Type B pancreatic cell (in vitro differentiated cells): ENCODE results near the gene NBPF11. TPM values are rescaled to one million over a fixed set of nuclear protein-coding genes. Genes with fewer than 3 reads are reported as not detected.
"Not testable (repeated sequence)": the region's sequence is repeated elsewhere in the genome, so short reads cannot be mapped to it uniquely, and the experiment has no call there.

Experiments used
- DNase-seq: peaks from one replicate; pipeline ENCODE4 v3.0.0; 2021; ENCODE audit warnings: mixed read lengths; ENCODE audit not compliant: unreplicated experiment; ENCODE audit errors: extremely low spot score
- H3K27ac Mint-ChIP-seq: 2 replicates; pipeline ENCODE4 v1.8.0; 2021; ENCODE audit warnings: mild to moderate bottlenecking, mixed read lengths
- H3K27me3 Mint-ChIP-seq: 2 replicates; pipeline ENCODE4 v1.8.0; 2021; ENCODE audit warnings: mixed read lengths
- H3K36me3 Mint-ChIP-seq: 2 replicates; pipeline ENCODE4 v1.8.0; 2021; ENCODE audit warnings: mixed read lengths
- H3K4me1 Mint-ChIP-seq: one replicate; pipeline ENCODE4 v1.8.0; 2021; ENCODE audit warnings: mixed read lengths; ENCODE audit not compliant: unreplicated experiment
- H3K4me3 Mint-ChIP-seq: 2 replicates; pipeline ENCODE4 v1.8.0; 2021; ENCODE audit warnings: mild to moderate bottlenecking, mixed read lengths
- H3K9me3 Mint-ChIP-seq: 2 replicates; pipeline ENCODE4 v1.8.0; 2021; ENCODE audit warnings: mixed read lengths
- CTCF ChIP-seq: fragments of 200-600 bp; sonication (generic); conservative IDR thresholded peaks from 2 replicates; pipeline ENCODE4 v1.5.0; 2021; ENCODE audit warnings: antibody characterized with exemption, mild to moderate bottlenecking
- long read RNA-seq: library from polyadenylated mRNA; unstranded; transcript quantifications from one replicate; pipeline ENCODE4 v2.0.0, GENCODE V29; 2020
- total RNA-seq: library from RNA; stranded (reverse); gene quantifications from 2 replicates; pipeline ENCODE4 v1.2.1, GENCODE V29; 2021; ENCODE audit warnings: low replicate concordance

The NBPF11 gene
- total RNA-seq: 14.6 and 18.0 TPM in 2 replicates
- long read RNA-seq, partial matches to known transcripts: 4 of 14 reads
- long read RNA-seq, other reads (novel, unspliced or antisense): 10 of 14 reads

GRCh38 chr1:148151911-148152656 lies at the start of gene NBPF11:
NBPF11 (minus strand) TSS chr1:148152281; CDS start chr1:148127003, 25,278 bp downstream.
- H3K27me3 Mint-ChIP-seq: not testable (repeated sequence)

GRCh38 chr1:148197396-148197795 lies 45.3 kb upstream of the NBPF11 start:
- H3K4me1 Mint-ChIP-seq, H3K27me3 Mint-ChIP-seq, DNase-seq, H3K4me3 Mint-ChIP-seq, H3K27ac Mint-ChIP-seq, H3K36me3 Mint-ChIP-seq, H3K9me3 Mint-ChIP-seq: not testable (repeated sequence)

More at GRCh38 chr1:148151911-148152656, at the start of gene NBPF11:
- H3K36me3 Mint-ChIP-seq, H3K9me3 Mint-ChIP-seq, H3K4me1 Mint-ChIP-seq: not testable (repeated sequence)
- peak; percentile 89 for DNase-seq
- Mint-ChIP-seq H3K4me3 (peak within 1 kb of the TSS; percentile 98), H3K27ac (peak within 1 kb of the TSS; percentile 94)

GRCh38 chr1:148196949-148197348 lies 44.9 kb upstream of the NBPF11 start:
- not testable (repeated sequence) for H3K4me3 Mint-ChIP-seq, H3K27me3 Mint-ChIP-seq, DNase-seq, H3K4me1 Mint-ChIP-seq, H3K36me3 Mint-ChIP-seq, H3K9me3 Mint-ChIP-seq, H3K27ac Mint-ChIP-seq

- DNase-seq, H3K36me3 Mint-ChIP-seq, H3K4me3 Mint-ChIP-seq, H3K4me1 Mint-ChIP-seq, H3K27ac Mint-ChIP-seq, H3K9me3 Mint-ChIP-seq, H3K27me3 Mint-ChIP-seq: not testable (repeated sequence)
Measured at GRCh38 chr1:148195115-148195514, 43.0 kb upstream of the NBPF11 start.

- H3K36me3 Mint-ChIP-seq, H3K4me1 Mint-ChIP-seq, H3K27ac Mint-ChIP-seq: not testable (repeated sequence)
Measured at GRCh38 chr1:148188768-148189167, 36.7 kb upstream of the NBPF11 start.

GRCh38 chr1:148178682-148179081 lies 26.6 kb upstream of the NBPF11 start:
- H3K36me3 Mint-ChIP-seq, H3K4me1 Mint-ChIP-seq, H3K27me3 Mint-ChIP-seq, DNase-seq, H3K27ac Mint-ChIP-seq, H3K9me3 Mint-ChIP-seq, H3K4me3 Mint-ChIP-seq: not testable (repeated sequence)

More at GRCh38 chr1:148188768-148189167, 36.7 kb upstream of the NBPF11 start:
- not testable (repeated sequence) for H3K27me3 Mint-ChIP-seq, H3K9me3 Mint-ChIP-seq, H3K4me3 Mint-ChIP-seq, DNase-seq

- H3K4me1 Mint-ChIP-seq, H3K9me3 Mint-ChIP-seq, H3K36me3 Mint-ChIP-seq, H3K27ac Mint-ChIP-seq, DNase-seq, H3K27me3 Mint-ChIP-seq, H3K4me3 Mint-ChIP-seq: not testable (repeated sequence)
Measured at GRCh38 chr1:148175414-148175813, 23.3 kb upstream of the NBPF11 start.

- H3K4me3 Mint-ChIP-seq, H3K4me1 Mint-ChIP-seq, H3K27me3 Mint-ChIP-seq, H3K9me3 Mint-ChIP-seq, DNase-seq, H3K27ac Mint-ChIP-seq, H3K36me3 Mint-ChIP-seq: not testable (repeated sequence)
Measured at GRCh38 chr1:148171995-148172394, 19.9 kb upstream of the NBPF11 start.

GRCh38 chr1:148166558-148167492 lies 14.7 kb upstream of the NBPF11 start:
- Mint-ChIP-seq H3K9me3 (no peaks in the 10 kb centered on the region), H3K4me3 (no peak overlapping the region), H3K4me1 (peaks cover 6% of the 10 kb centered on the region), H3K27ac (peak overlapping the region; percentile 12), H3K27me3 (no peaks in the 10 kb centered on the region), H3K36me3 (no peaks in the 10 kb centered on the region)
- TF ChIP-seq CTCF: no peak
- DNase-seq: no peak
